Keratinocyte (primary cell): Measurements from ENCODE around the gene EXOC6B. TPM values are rescaled to one million over a fixed set of nuclear protein-coding genes. Genes with fewer than 3 reads are reported as not detected.

Source experiments
- DNase-seq: peaks from one replicate; pipeline ENCODE4 v3.0.0-alpha.2; 2011; ENCODE audit warnings: low read depth, missing footprints, low spot score
- FAIRE-seq: peaks from 2 replicates; lab custom pipeline; 2011; peaks lifted over from hg19 to GRCh38; lab: Jason Lieb, UNC
- H2AFZ ChIP-seq: 2 replicates; pipeline ENCODE4 v1.6.0; 2012; ENCODE audit warnings: low read length, control low read depth, inconsistent platforms; ENCODE audit not compliant: control insufficient read depth
- H3K27ac ChIP-seq: 2 replicates; pipeline ENCODE4 v1.5.1; 2011; ENCODE audit warnings: low read length; ENCODE audit not compliant: control insufficient read depth, insufficient read depth
- H3K27me3 ChIP-seq: 3 replicates; pipeline ENCODE4 v1.6.0; 2011; ENCODE audit warnings: low read length; ENCODE audit not compliant: control insufficient read depth, insufficient read depth; ENCODE audit errors: extremely low read depth
- H3K36me3 ChIP-seq, 2 experiments: 2 replicates in 1 of 2; 3 replicates in 1 of 2; pipeline ENCODE4 v1.5.1; 2011; ENCODE audit warnings: low read length in 2 of 2, mild to moderate bottlenecking in 1 of 2; ENCODE audit not compliant: control insufficient read depth in 2 of 2, insufficient read depth in 2 of 2; ENCODE audit errors: extremely low read depth in 1 of 2
- H3K4me1 ChIP-seq: 3 replicates; pipeline ENCODE4 v1.5.1; 2011; ENCODE audit warnings: low read length; ENCODE audit not compliant: control insufficient read depth, insufficient read depth; ENCODE audit errors: extremely low read depth
- H3K4me2 ChIP-seq: 3 replicates; pipeline ENCODE4 v1.6.0; 2011; ENCODE audit warnings: low read depth, low read length; ENCODE audit not compliant: control insufficient read depth, insufficient read depth; ENCODE audit errors: extremely low read depth
- H3K4me3 ChIP-seq, 3 experiments: fragments of 200-600 bp in 1 of 3; sonication (generic) in 1 of 3; 2 replicates in 2 of 3; 3 replicates in 1 of 3; pipeline ENCODE4 v1.5.1; 2011 to 2016; ENCODE audit warnings: low read length in 3 of 3, mild to moderate bottlenecking in 3 of 3, control low read depth in 2 of 3, inconsistent platforms in 1 of 3, low read depth in 1 of 3, mixed read lengths in 1 of 3, mixed run types in 1 of 3, moderate library complexity in 1 of 3; ENCODE audit not compliant: control insufficient read depth in 2 of 3, insufficient read depth in 2 of 3; ENCODE audit errors: extremely low read depth in 1 of 3
- H3K79me2 ChIP-seq: 2 replicates; pipeline ENCODE4 v1.6.0; 2012; ENCODE audit warnings: low read length; ENCODE audit not compliant: control insufficient read depth, insufficient read depth
- H3K9ac ChIP-seq: 3 replicates; pipeline ENCODE4 v1.6.0; 2011; ENCODE audit warnings: low read length; ENCODE audit not compliant: control insufficient read depth, insufficient read depth; ENCODE audit errors: extremely low read depth
- H3K9me1 ChIP-seq: 3 replicates; pipeline ENCODE4 v1.6.0; 2011; ENCODE audit warnings: low read length; ENCODE audit not compliant: control insufficient read depth, insufficient read depth; ENCODE audit errors: extremely low read depth
- H3K9me3 ChIP-seq: 2 replicates; pipeline ENCODE4 v1.5.1; 2012; ENCODE audit warnings: low read depth, low read length; ENCODE audit not compliant: control insufficient read depth
- H4K20me1 ChIP-seq: 3 replicates; pipeline ENCODE4 v1.6.0; 2011; ENCODE audit warnings: low read length; ENCODE audit not compliant: control insufficient read depth, insufficient read depth; ENCODE audit errors: extremely low read depth
- CTCF ChIP-seq, 3 experiments: IDR thresholded peaks in 1 of 3; conservative IDR thresholded peaks in 1 of 3; optimal IDR thresholded peaks in 1 of 3; 2 replicates in 2 of 3; 3 replicates in 1 of 3; pipeline versions ENCODE3 to v1.5.1; 2011; ENCODE audit warnings: low read length in 3 of 3, mild to moderate bottlenecking in 3 of 3, moderate library complexity in 2 of 3, control low read depth in 1 of 3, inconsistent platforms in 1 of 3; ENCODE audit not compliant: insufficient read depth in 2 of 3; ENCODE audit errors: extremely low read depth in 1 of 3
- EZH2 ChIP-seq: IDR thresholded peaks from one replicate; pipeline ENCODE4 v1.6.1; 2012; ENCODE audit warnings: inconsistent platforms, mild to moderate bottlenecking, low read length, moderate library complexity
- dilution Hi-C: fragments of 300-500 bp; cut with MboI; formaldehyde crosslinking; loops from one replicate; pipeline ENCODE4 v1.7.0; 2020; ENCODE audit warnings: low sequenced_read_pairs; ENCODE audit not compliant: extremely low pct_ligation_motif_present
- polyA plus RNA-seq, 5 experiments: library from polyadenylated mRNA; depleted of rRNA in 3 of 5; stranded (reverse) in 3 of 5; stranded (forward) in 1 of 5; unstranded in 1 of 5; fragments of >200 nt; gene quantifications; 1 replicate in 1 of 5; 2 replicates in 3 of 5; 3 replicates in 1 of 5; pipeline versions ENCODE4 v1.2.1 to v1.2.3, GENCODE V29; 2011 to 2012; ENCODE audit warnings: missing spikeins in 2 of 5, low read depth in 1 of 5, low replicate concordance in 1 of 5

Gene EXOC6B
- polyA plus RNA-seq, 1 donor (not counting 4 experiments of a cell fraction or from before 2014, with no cell fraction given), result 37.3 TPM

GRCh38 chr2:72176281-72176680, 649.6 kb downstream of the EXOC6B start:
- DNase-seq (no peak), FAIRE-seq (no peak)
- Histone ChIP-seq H3K4me2 (no peak overlapping the region), H3K9me3 (no peaks in the 10 kb centered on the region), H4K20me1 (no peaks in the 10 kb centered on the region), H3K9ac (no peak overlapping the region), H3K9me1 (no peaks in the 10 kb centered on the region), H3K27ac (no peak overlapping the region), H3K36me3 (peaks cover 4 to 9% of the 10 kb centered on the region in 2 experiments), H3K79me2 (no peaks in the 10 kb centered on the region), H3K4me3 (no peak overlapping the region), H3K4me1 (no peaks in the 10 kb centered on the region), H2AFZ (no peak overlapping the region), H3K27me3 (no peaks in the 10 kb centered on the region)
- dilution Hi-C loops, result no loop called here
- TF ChIP-seq EZH2 (no peak), CTCF (optimal IDR thresholded peaks at IDR 0.05 in 1 of 3, IDR thresholded peaks at IDR 0.05 in 1 of 3, conservative IDR thresholded peaks at IDR 0.05 in 1 of 3; ENCODE audit: extremely low read depth in 1 of 3, insufficient read depth in 2 of 3, low read length in 3 of 3) (no peak)

GRCh38 chr2:72175636-72176035, 650.2 kb downstream of the EXOC6B start:
- Histone ChIP-seq H3K79me2 (no peaks in the 10 kb centered on the region), H3K4me3 (no peak overlapping the region), H3K36me3 (peaks cover 4 to 9% of the 10 kb centered on the region in 2 experiments), H3K4me1 (no peaks in the 10 kb centered on the region), H3K9me3 (no peaks in the 10 kb centered on the region), H3K27ac (no peak overlapping the region), H2AFZ (no peak overlapping the region), H4K20me1 (no peaks in the 10 kb centered on the region), H3K9me1 (no peaks in the 10 kb centered on the region), H3K27me3 (no peaks in the 10 kb centered on the region), H3K9ac (no peak overlapping the region), H3K4me2 (no peak overlapping the region)
- no peak for FAIRE-seq
- TF ChIP-seq CTCF (optimal IDR thresholded peaks at IDR 0.05 in 1 of 3, IDR thresholded peaks at IDR 0.05 in 1 of 3, conservative IDR thresholded peaks at IDR 0.05 in 1 of 3; ENCODE audit: extremely low read depth in 1 of 3, insufficient read depth in 2 of 3, low read length in 3 of 3) (no peak), EZH2 (no peak)
- no peak for DNase-seq
- dilution Hi-C loops, result no loop called here
